Inferior parietal cortex (tissue), 1 donor: ENCODE data around the gene PGF.
"Not testable (repeated sequence)": the region's sequence is repeated elsewhere in the genome, so short reads cannot be mapped to it uniquely, and the experiment has no call there.

Source experiments
- DNase-seq: peaks from one replicate; pipeline ENCODE4 v3.0.0-alpha.2; 2016; ENCODE audit errors: extremely low spot score

Gene PGF

GRCh38 chr14:74942181-74942580 is 13.2 kb downstream of the PGF start:
- DNase-seq, result no peak

GRCh38 chr14:74941676-74942097 is 13.7 kb downstream of the PGF start:
- DNase-seq, result peak; percentile 48

GRCh38 chr14:74940956-74941565 is 14.3 kb downstream of the PGF start:
- DNase-seq, result no peak

- no peak for DNase-seq
Measured at GRCh38 chr14:74938531-74939495, 16.6 kb downstream of the PGF start.

- no peak for DNase-seq
Measured at GRCh38 chr14:74937171-74937570, 18.2 kb downstream of the PGF start.

- no peak for DNase-seq
Measured at GRCh38 chr14:74936731-74937130, 18.7 kb downstream of the PGF start.

GRCh38 chr14:74936151-74936550 is 19.2 kb downstream of the PGF start:
- no peak for DNase-seq

GRCh38 chr14:74935360-74935680 is 20.1 kb downstream of the PGF start:
- DNase-seq, result no peak

- DNase-seq, result no peak
Measured at GRCh38 chr14:74934476-74935359, 20.7 kb downstream of the PGF start.

GRCh38 chr14:74934041-74934440 is 21.4 kb downstream of the PGF start:
- DNase-seq, result no peak

GRCh38 chr14:74932936-74933335 is 22.5 kb downstream of the PGF start:
- DNase-seq, result not testable (repeated sequence)

- DNase-seq, result no peak
Measured at GRCh38 chr14:74932401-74932901, 22.9 kb downstream of the PGF start.

GRCh38 chr14:74931744-74932143 is 23.7 kb downstream of the PGF start:
- DNase-seq, result not testable (repeated sequence)

- DNase-seq, result no peak
Measured at GRCh38 chr14:74929242-74929641, 26.2 kb downstream of the PGF start.

GRCh38 chr14:74927225-74927624 is 28.2 kb downstream of the PGF start:
- no peak for DNase-seq

- no peak for DNase-seq
Measured at GRCh38 chr14:74924061-74924460, 31.3 kb downstream of the PGF start.

- peak; percentile 87 for DNase-seq
Measured at GRCh38 chr14:74922752-74923401, 32.5 kb downstream of the PGF start, which contains the start of gene RPS6KL1. TSS of gene RPS6KL1 (minus strand) at chr14:74923260. CDS start at chr14:74921541, 1,719 bp downstream.

- no peak for DNase-seq
Measured at GRCh38 chr14:74921987-74922751, 33.2 kb downstream of the PGF start.

GRCh38 chr14:74921053-74921620 is 34.3 kb downstream of the PGF start:
- no peak for DNase-seq

- no peak for DNase-seq
Measured at GRCh38 chr14:74920281-74920680, 35.1 kb downstream of the PGF start.
